ENCODE data around the gene APLP2. TPM values are rescaled to one million over a fixed set of nuclear protein-coding genes. Genes with fewer than 3 reads are reported as not detected.
A peak's percentile ranks its signal among the peaks of the same experiment; 100 is the strongest.

Gene APLP2
- total and polyA plus RNA-seq, 9 of the 15 experiments (the other 6 are each of a cell fraction or from before 2014, with no cell fraction given): 17.4 to 164 (median 118) TPM

DNA sequence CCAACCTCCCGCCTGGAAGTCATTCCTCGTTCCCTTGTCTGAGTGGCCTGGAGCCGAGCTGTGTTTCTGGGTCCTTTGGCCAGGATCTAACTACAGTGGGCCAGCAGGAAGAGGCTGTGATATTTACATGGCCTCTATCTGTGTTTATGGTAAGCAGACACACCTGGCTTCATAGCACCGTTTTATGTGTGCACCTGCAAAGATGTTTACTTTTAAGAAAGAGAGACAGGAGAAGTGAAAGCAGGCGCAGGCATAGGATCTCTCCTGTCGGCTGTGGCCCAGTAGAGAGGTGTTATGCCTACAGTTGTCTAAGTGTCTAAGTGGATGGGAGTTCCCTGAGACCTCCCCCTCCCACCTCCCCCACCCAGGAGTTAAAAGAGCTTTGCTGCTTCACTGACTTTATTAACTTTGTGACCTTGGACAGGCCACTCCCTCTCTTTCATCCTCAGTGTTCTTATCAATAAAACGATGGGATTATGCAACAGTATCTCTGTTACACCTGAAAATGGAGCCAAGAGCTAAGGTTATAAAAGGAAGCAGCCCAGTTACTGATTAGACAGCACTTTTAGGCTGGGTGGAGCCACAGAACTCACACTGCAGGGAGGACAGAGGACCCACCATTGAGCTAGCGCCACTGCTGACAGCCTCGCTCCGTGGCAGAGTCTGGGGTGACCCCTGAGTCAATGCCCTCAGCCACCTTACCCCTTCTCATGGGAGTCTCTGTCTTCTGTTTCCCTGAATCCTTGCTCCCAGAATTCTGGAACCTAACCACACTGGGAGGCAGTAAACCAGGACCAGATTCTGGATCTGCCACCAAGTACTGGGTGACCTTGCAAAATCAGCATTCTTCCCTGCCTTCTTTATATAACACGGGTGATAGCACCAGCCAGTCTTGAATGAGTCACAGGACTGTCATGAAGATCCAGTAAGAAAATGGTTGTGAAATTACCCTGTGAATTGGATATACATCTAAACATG lies 111.9 kb downstream of the APLP2 start:
- H3K27ac ChIP-seq (ENCODE audit: extremely low read depth, low read depth, low read length): no peak overlapping the region
- 4% methylated on average over 9 of the region's 11 CpGs for WGBS (ENCODE audit: insufficient coverage, low coverage, missing lambda C conversion rate)
- TF ChIP-seq RUNX1 (IDR thresholded peaks at IDR 0.05; ENCODE audit: low read depth): no peak
- TF ChIP-seq, protein P1, sequence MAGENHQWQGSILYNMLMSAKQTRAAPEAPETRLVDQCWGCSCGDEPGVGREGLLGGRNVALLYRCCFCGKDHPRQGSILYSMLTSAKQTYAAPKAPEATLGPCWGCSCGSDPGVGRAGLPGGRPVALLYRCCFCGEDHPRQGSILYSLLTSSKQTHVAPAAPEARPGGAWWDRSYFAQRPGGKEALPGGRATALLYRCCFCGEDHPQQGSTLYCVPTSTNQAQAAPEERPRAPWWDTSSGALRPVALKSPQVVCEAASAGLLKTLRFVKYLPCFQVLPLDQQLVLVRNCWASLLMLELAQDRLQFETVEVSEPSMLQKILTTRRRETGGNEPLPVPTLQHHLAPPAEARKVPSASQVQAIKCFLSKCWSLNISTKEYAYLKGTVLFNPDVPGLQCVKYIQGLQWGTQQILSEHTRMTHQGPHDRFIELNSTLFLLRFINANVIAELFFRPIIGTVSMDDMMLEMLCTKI (IDR thresholded peaks at IDR 0.05; ENCODE audit: partially characterized antibody): no peak
- 0 out of 2 replicates have a peak, but pooled peaks have one; percentile 22 for TF ChIP-seq C11orf30 (IDR thresholded peaks at IDR 0.05; ENCODE audit: low read depth)
- no peak for TF ChIP-seq ZNF696 (CRISPR knock-in tag; conservative IDR thresholded peaks at IDR 0.05)
- peak; percentile 32; the same call in 1 of the 2 replicates for TF ChIP-seq ZNF316 (IDR thresholded peaks at IDR 0.05)
- TF ChIP-seq SMARCB1 (IDR thresholded peaks at IDR 0.05; ENCODE audit: insufficient read length, low read depth): no peak
- no peak for TF ChIP-seq RBFOX2 (IDR thresholded peaks at IDR 0.05; ENCODE audit: low read depth, low read length)
- no peak for TF ChIP-seq MAZ (CRISPR knock-in tag; conservative IDR thresholded peaks at IDR 0.05 in 1 of 2, IDR thresholded peaks at IDR 0.05 in 1 of 2)
- TF ChIP-seq, protein P2, sequence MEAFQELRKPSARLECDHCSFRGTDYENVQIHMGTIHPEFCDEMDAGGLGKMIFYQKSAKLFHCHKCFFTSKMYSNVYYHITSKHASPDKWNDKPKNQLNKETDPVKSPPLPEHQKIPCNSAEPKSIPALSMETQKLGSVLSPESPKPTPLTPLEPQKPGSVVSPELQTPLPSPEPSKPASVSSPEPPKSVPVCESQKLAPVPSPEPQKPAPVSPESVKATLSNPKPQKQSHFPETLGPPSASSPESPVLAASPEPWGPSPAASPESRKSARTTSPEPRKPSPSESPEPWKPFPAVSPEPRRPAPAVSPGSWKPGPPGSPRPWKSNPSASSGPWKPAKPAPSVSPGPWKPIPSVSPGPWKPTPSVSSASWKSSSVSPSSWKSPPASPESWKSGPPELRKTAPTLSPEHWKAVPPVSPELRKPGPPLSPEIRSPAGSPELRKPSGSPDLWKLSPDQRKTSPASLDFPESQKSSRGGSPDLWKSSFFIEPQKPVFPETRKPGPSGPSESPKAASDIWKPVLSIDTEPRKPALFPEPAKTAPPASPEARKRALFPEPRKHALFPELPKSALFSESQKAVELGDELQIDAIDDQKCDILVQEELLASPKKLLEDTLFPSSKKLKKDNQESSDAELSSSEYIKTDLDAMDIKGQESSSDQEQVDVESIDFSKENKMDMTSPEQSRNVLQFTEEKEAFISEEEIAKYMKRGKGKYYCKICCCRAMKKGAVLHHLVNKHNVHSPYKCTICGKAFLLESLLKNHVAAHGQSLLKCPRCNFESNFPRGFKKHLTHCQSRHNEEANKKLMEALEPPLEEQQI (IDR thresholded peaks at IDR 0.05): no peak
- no peak for TF ChIP-seq ZNF140 (CRISPR knock-in tag; IDR thresholded peaks at IDR 0.05)
- 0 out of 2 replicates have a peak, but pooled peaks have one; percentile 40 for TF ChIP-seq FOSL1 (tag; conservative IDR thresholded peaks at IDR 0.05)
- no peak for TF ChIP-seq FOXJ3 (CRISPR knock-in tag; IDR thresholded peaks at IDR 0.05)
- TF ChIP-seq GABPA (tag; conservative IDR thresholded peaks at IDR 0.05; ENCODE audit: low read depth): no peak

More for the DNA sequence above, 111.9 kb downstream of the APLP2 start:
- Histone ChIP-seq H3K9me1 (ENCODE audit: control insufficient read depth, insufficient read depth, low read length) (no peaks in the 10 kb centered on the region), H3K4me2 (ENCODE audit: insufficient read depth, low read length) (no peak overlapping the region), H3K36me3 (ENCODE audit: control insufficient read depth, insufficient read depth, low read length) (no peaks in the 10 kb centered on the region), H3K4me1 (replicated peaks in 1 of 2; ENCODE audit: control insufficient read depth in 2 of 2, insufficient read depth in 2 of 2, low read length in 2 of 2) (peaks cover 0 to 3% of the 10 kb centered on the region in 2 experiments; a peak in 2 of 5 replicates), H3K79me2 (ENCODE audit: control insufficient read depth, insufficient read depth, low read length) (no peaks in the 10 kb centered on the region), H3K9ac (ENCODE audit: insufficient read depth in 1 of 2, low read depth in 2 of 2, low read length in 2 of 2) (0 out of 4 replicates have a peak overlapping the region, but pooled peaks of 1 of the 2 experiments have one; percentile 69), H2AFZ (ENCODE audit: low read depth, low read length) (no peak overlapping the region), H3K9me3 (replicated peaks; ENCODE audit: control insufficient read depth, insufficient read depth, low read depth, low read length) (no peaks in the 10 kb centered on the region), H3K27me3 (ENCODE audit: control insufficient read depth in 2 of 2, insufficient read depth in 2 of 2, low read length in 2 of 2) (peaks cover 49 to 63% of the 10 kb centered on the region in 2 experiments), H4K20me1 (replicated peaks; ENCODE audit: control insufficient read depth, insufficient read depth, low read length) (peaks cover 4% of the 10 kb centered on the region; the same call in 1 of the 2 replicates), H3K4me3 (no peak overlapping the region)
- in situ Hi-C loops (cut with MboI): no loop called here
- no TSS peak for BruUV-seq (replicated peaks)
- ATAC-seq (peak; percentile 63), FAIRE-seq (no peak), DNase-seq (ENCODE audit: extremely low read depth in 1 of 4, low spot score in 3 of 4) (no peak)
- POLR2A ChIA-PET: interaction anchor here (1.2 kb wide), 1 partner anchor 45 kb away, joined by 3 read pairs; no protein-coding TSS in a partner anchor
- intact Hi-C loops (cut with micrococcal nuclease): no loop called here
- CTCF ChIA-PET (ENCODE audit: low intra/inter-chr PET ratio): no interaction called here
